Stimulated activated naive B cell treated with anti-CD40 and anti-IgM and Interleukin-4, amounts not matched to agents 10 μg/mL and 1 μg/mL and 100 μg/mL, for 72 hours (primary cell): Measurements from ENCODE around the gene FAM25C.
"Not testable (repeated sequence)": the region's sequence is repeated elsewhere in the genome, so short reads cannot be mapped to it uniquely, and the experiment has no call there.

Experiments
- ATAC-seq, 2 donors: fragments of 150-1000 bp; cut with Tn5 transposase; replicated peaks; 2 replicates each; pipeline ENCODE4 v1.10.0; 2021; ENCODE audit warnings: moderate library complexity in 1 of 2
- DNase-seq: peaks from one replicate; pipeline ENCODE4 v3.0.0; 2021
- H3K27ac Mint-ChIP-seq: one replicate; pipeline ENCODE4 v1.8.0; 2022; ENCODE audit warnings: mild to moderate bottlenecking, mixed read lengths
- H3K27me3 Mint-ChIP-seq, 2 donors: one replicate each; pipeline ENCODE4 v1.8.0; 2022; ENCODE audit warnings: mixed read lengths in 2 of 2
- H3K36me3 Mint-ChIP-seq, 2 donors: one replicate each; pipeline ENCODE4 v1.8.0; 2022; ENCODE audit warnings: mixed read lengths in 2 of 2, mild to moderate bottlenecking in 1 of 2
- H3K4me1 Mint-ChIP-seq, 2 donors: one replicate each; pipeline ENCODE4 v1.8.0; 2022; ENCODE audit warnings: mixed read lengths in 2 of 2, mild to moderate bottlenecking in 1 of 2
- H3K4me3 Mint-ChIP-seq, 2 donors: one replicate each; pipeline ENCODE4 v1.8.0; 2022; ENCODE audit warnings: mild to moderate bottlenecking in 2 of 2, mixed read lengths in 2 of 2, moderate library complexity in 1 of 2
- H3K9me3 Mint-ChIP-seq, 2 donors: one replicate each; pipeline ENCODE4 v1.8.0; 2022; ENCODE audit warnings: mixed read lengths in 2 of 2, mild to moderate bottlenecking in 1 of 2

FAM25C gene

GRCh38 chr10:47999691-48000090, at the start of gene FAM25C:
Gene FAM25C (minus strand): TSS chr10:47999791. CDS start chr10:47999765, 26 bp downstream.
- H3K4me1 Mint-ChIP-seq, H3K9me3 Mint-ChIP-seq, ATAC-seq: not testable (repeated sequence)

GRCh38 chr10:48044557-48044956, 45.0 kb upstream of the FAM25C start:
- H3K9me3 Mint-ChIP-seq, H3K27me3 Mint-ChIP-seq, H3K4me1 Mint-ChIP-seq, H3K36me3 Mint-ChIP-seq, DNase-seq, H3K27ac Mint-ChIP-seq, ATAC-seq, H3K4me3 Mint-ChIP-seq: not testable (repeated sequence)

More at GRCh38 chr10:47999691-48000090, at the start of gene FAM25C:
- DNase-seq, H3K27me3 Mint-ChIP-seq, H3K4me3 Mint-ChIP-seq, H3K27ac Mint-ChIP-seq, H3K36me3 Mint-ChIP-seq: not testable (repeated sequence)

- H3K27ac Mint-ChIP-seq, H3K4me3 Mint-ChIP-seq, H3K4me1 Mint-ChIP-seq, H3K36me3 Mint-ChIP-seq, H3K27me3 Mint-ChIP-seq, DNase-seq, H3K9me3 Mint-ChIP-seq, ATAC-seq: not testable (repeated sequence)
Measured at GRCh38 chr10:48031390-48031789, 31.8 kb upstream of the FAM25C start.

- not testable (repeated sequence) for H3K9me3 Mint-ChIP-seq, H3K27me3 Mint-ChIP-seq, H3K27ac Mint-ChIP-seq, DNase-seq, H3K4me3 Mint-ChIP-seq, ATAC-seq, H3K4me1 Mint-ChIP-seq, H3K36me3 Mint-ChIP-seq
Measured at GRCh38 chr10:48002306-48002705, 2.7 kb upstream of the FAM25C start.

- not testable (repeated sequence) for ATAC-seq
Measured at GRCh38 chr10:47994045-47994444, 5.5 kb downstream of the FAM25C start.

GRCh38 chr10:47992560-47992959, 7.0 kb downstream of the FAM25C start:
- not testable (repeated sequence) for H3K4me1 Mint-ChIP-seq

More at GRCh38 chr10:47994045-47994444, 5.5 kb downstream of the FAM25C start:
- H3K9me3 Mint-ChIP-seq, H3K36me3 Mint-ChIP-seq, H3K4me1 Mint-ChIP-seq, H3K27me3 Mint-ChIP-seq, H3K4me3 Mint-ChIP-seq, H3K27ac Mint-ChIP-seq, DNase-seq: not testable (repeated sequence)

GRCh38 chr10:47991706-47992105, 7.9 kb downstream of the FAM25C start:
- not testable (repeated sequence) for DNase-seq, H3K27me3 Mint-ChIP-seq, H3K36me3 Mint-ChIP-seq, H3K4me3 Mint-ChIP-seq, H3K4me1 Mint-ChIP-seq, ATAC-seq, H3K27ac Mint-ChIP-seq, H3K9me3 Mint-ChIP-seq

More at GRCh38 chr10:47992560-47992959, 7.0 kb downstream of the FAM25C start:
- not testable (repeated sequence) for DNase-seq, H3K27ac Mint-ChIP-seq, H3K4me3 Mint-ChIP-seq, H3K36me3 Mint-ChIP-seq, H3K9me3 Mint-ChIP-seq, ATAC-seq, H3K27me3 Mint-ChIP-seq

GRCh38 chr10:47990097-47990496, 9.5 kb downstream of the FAM25C start:
- H3K36me3 Mint-ChIP-seq, ATAC-seq, DNase-seq, H3K27ac Mint-ChIP-seq, H3K9me3 Mint-ChIP-seq, H3K4me3 Mint-ChIP-seq, H3K4me1 Mint-ChIP-seq, H3K27me3 Mint-ChIP-seq: not testable (repeated sequence)

GRCh38 chr10:47989542-47989950, 10.0 kb downstream of the FAM25C start:
- not testable (repeated sequence) for H3K27me3 Mint-ChIP-seq, H3K4me3 Mint-ChIP-seq, H3K4me1 Mint-ChIP-seq, H3K9me3 Mint-ChIP-seq, H3K36me3 Mint-ChIP-seq, ATAC-seq, H3K27ac Mint-ChIP-seq, DNase-seq

- not testable (repeated sequence) for H3K36me3 Mint-ChIP-seq, H3K9me3 Mint-ChIP-seq, ATAC-seq, H3K27ac Mint-ChIP-seq, H3K4me3 Mint-ChIP-seq, H3K27me3 Mint-ChIP-seq, H3K4me1 Mint-ChIP-seq, DNase-seq
Measured at GRCh38 chr10:47988718-47989541, 10.7 kb downstream of the FAM25C start.

GRCh38 chr10:47987952-47988351, 11.6 kb downstream of the FAM25C start:
- H3K27me3 Mint-ChIP-seq, ATAC-seq: not testable (repeated sequence)

GRCh38 chr10:47986413-47987230, 13.0 kb downstream of the FAM25C start:
- ATAC-seq: peak; percentile 80 to 83
- H3K4me1 Mint-ChIP-seq: not testable (repeated sequence)

More at GRCh38 chr10:47987952-47988351, 11.6 kb downstream of the FAM25C start:
- H3K9me3 Mint-ChIP-seq, DNase-seq, H3K4me3 Mint-ChIP-seq, H3K36me3 Mint-ChIP-seq, H3K4me1 Mint-ChIP-seq, H3K27ac Mint-ChIP-seq: not testable (repeated sequence)

GRCh38 chr10:47975409-47975808, 24.2 kb downstream of the FAM25C start:
- DNase-seq, H3K27me3 Mint-ChIP-seq, ATAC-seq, H3K9me3 Mint-ChIP-seq, H3K36me3 Mint-ChIP-seq, H3K27ac Mint-ChIP-seq, H3K4me3 Mint-ChIP-seq, H3K4me1 Mint-ChIP-seq: not testable (repeated sequence)

More at GRCh38 chr10:47986413-47987230, 13.0 kb downstream of the FAM25C start:
- H3K27ac Mint-ChIP-seq, H3K36me3 Mint-ChIP-seq, H3K27me3 Mint-ChIP-seq, DNase-seq, H3K4me3 Mint-ChIP-seq, H3K9me3 Mint-ChIP-seq: not testable (repeated sequence)

GRCh38 chr10:47973131-47973530, 26.5 kb downstream of the FAM25C start:
- not testable (repeated sequence) for DNase-seq, ATAC-seq, H3K9me3 Mint-ChIP-seq, H3K27ac Mint-ChIP-seq, H3K36me3 Mint-ChIP-seq, H3K4me1 Mint-ChIP-seq, H3K4me3 Mint-ChIP-seq, H3K27me3 Mint-ChIP-seq

- not testable (repeated sequence) for H3K36me3 Mint-ChIP-seq, H3K27me3 Mint-ChIP-seq, H3K4me1 Mint-ChIP-seq, DNase-seq, H3K4me3 Mint-ChIP-seq, H3K9me3 Mint-ChIP-seq, ATAC-seq, H3K27ac Mint-ChIP-seq
Measured at GRCh38 chr10:47972077-47972476, 27.5 kb downstream of the FAM25C start.
